Measurements from ENCODE around the gene PRKCSH. TPM values are rescaled to one million over a fixed set of nuclear protein-coding genes. Genes with fewer than 3 reads are reported as not detected.
A peak's percentile ranks its signal among the peaks of the same experiment; 100 is the strongest.

The PRKCSH gene
- total and polyA plus RNA-seq, 5 donors from 2014 or later, result 29.0 to 244 (median 32.5) TPM

DNA sequence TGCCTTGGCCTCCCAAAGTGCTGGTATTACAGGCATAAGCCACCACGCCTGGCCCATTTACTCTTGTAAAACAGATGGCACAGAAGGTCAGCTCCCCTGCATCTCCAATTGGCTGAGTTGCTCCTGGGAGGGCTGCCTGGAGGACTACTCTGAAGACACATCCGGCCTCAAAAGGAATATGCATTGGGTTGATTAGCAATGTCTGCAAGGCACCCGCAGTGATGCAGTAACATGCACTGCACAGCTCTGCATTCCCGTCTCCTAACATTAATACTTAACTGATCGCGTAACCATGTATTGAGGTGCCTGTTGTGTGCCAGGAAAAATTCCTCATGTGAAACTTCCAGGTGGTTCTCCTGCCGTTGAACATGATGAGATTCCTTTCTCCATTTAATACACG is 40.4 kb downstream of the PRKCSH start:
- no peaks in the 10 kb centered on the region for H3K9me3 ChIP-seq (ENCODE audit: control insufficient read depth in 2 of 2, low read length in 2 of 2)
- H3K4me3 ChIP-seq (ENCODE audit: low read depth, low read length), result no peak overlapping the region
- no peaks in the 10 kb centered on the region for H3K27me3 ChIP-seq (ENCODE audit: control insufficient read depth, insufficient read depth, low read length)
- Mint-ChIP-seq H3K4me1 (peaks cover 0 to 8% (median 0%) of the 10 kb centered on the region in 4 donors), H3K9me3 (peaks cover 0 to 4% (median 0%) of the 10 kb centered on the region in 7 donors), H3K27me3 (peaks cover 31% of the 10 kb centered on the region), H3K36me3 (no peaks in the 10 kb centered on the region), H3K27ac (no peak overlapping the region), H3K4me3 (no peak overlapping the region)
- DNase-seq, result no peak
- H3K36me3 ChIP-seq (ENCODE audit: control insufficient read depth, insufficient read depth, low read length), result no peaks in the 10 kb centered on the region
- H3K27ac ChIP-seq (ENCODE audit: insufficient read depth, low read length, poor library complexity, severe bottlenecking), result no peak overlapping the region
- ATAC-seq (ENCODE audit: low read depth in 2 of 2), result no peak
- H3K4me1 ChIP-seq (ENCODE audit: control insufficient read depth, insufficient read depth, low read length, poor library complexity, severe bottlenecking), result peaks cover 16% of the 10 kb centered on the region

GRCh38 chr19:11478167-11479089 is 43.0 kb downstream of the PRKCSH start:
- peak overlapping the region in 3 of 4 donors; percentile 24 to 56 (median 32) for H3K4me3 Mint-ChIP-seq
- Histone ChIP-seq H3K4me3 (ENCODE audit: low read depth, low read length) (no peak overlapping the region), H3K36me3 (ENCODE audit: control insufficient read depth, insufficient read depth, low read length) (no peaks in the 10 kb centered on the region), H3K9me3 (ENCODE audit: control insufficient read depth in 2 of 2, low read length in 2 of 2) (no peaks in the 10 kb centered on the region), H3K27me3 (ENCODE audit: control insufficient read depth, insufficient read depth, low read length) (no peaks in the 10 kb centered on the region), H3K27ac (ENCODE audit: insufficient read depth, low read length, poor library complexity, severe bottlenecking) (no peak overlapping the region), H3K4me1 (ENCODE audit: control insufficient read depth, insufficient read depth, low read length, poor library complexity, severe bottlenecking) (peaks cover 40% of the 10 kb centered on the region)
- DNase-seq (no peak), ATAC-seq (ENCODE audit: low read depth in 2 of 2) (no peak)
- H3K27ac Mint-ChIP-seq, result no peak overlapping the region
- H3K27me3 Mint-ChIP-seq, result peaks cover 52% of the 10 kb centered on the region
- H3K9me3 Mint-ChIP-seq, result peaks cover 0 to 5% (median 0%) of the 10 kb centered on the region in 7 donors
- H3K4me1 Mint-ChIP-seq, result peaks cover 0 to 24% (median 13%) of the 10 kb centered on the region in 4 donors
- no peaks in the 10 kb centered on the region for H3K36me3 Mint-ChIP-seq

- peak overlapping the region in 3 of 4 donors; percentile 24 to 56 (median 32) for H3K4me3 Mint-ChIP-seq
- peaks cover 47% of the 10 kb centered on the region for H3K27me3 Mint-ChIP-seq
- H3K4me1 Mint-ChIP-seq, result peaks cover 0 to 29% (median 13%) of the 10 kb centered on the region in 4 donors
- H3K9me3 Mint-ChIP-seq, result peaks cover 0 to 5% (median 0%) of the 10 kb centered on the region in 7 donors
- Histone ChIP-seq H3K4me3 (ENCODE audit: low read depth, low read length) (no peak overlapping the region), H3K9me3 (ENCODE audit: control insufficient read depth in 2 of 2, low read length in 2 of 2) (no peaks in the 10 kb centered on the region), H3K27me3 (ENCODE audit: control insufficient read depth, insufficient read depth, low read length) (no peaks in the 10 kb centered on the region), H3K4me1 (ENCODE audit: control insufficient read depth, insufficient read depth, low read length, poor library complexity, severe bottlenecking) (peaks cover 40% of the 10 kb centered on the region), H3K36me3 (ENCODE audit: control insufficient read depth, insufficient read depth, low read length) (no peaks in the 10 kb centered on the region), H3K27ac (ENCODE audit: insufficient read depth, low read length, poor library complexity, severe bottlenecking) (no peak overlapping the region)
- H3K27ac Mint-ChIP-seq, result no peak overlapping the region
- ATAC-seq (ENCODE audit: low read depth in 2 of 2) (no peak), DNase-seq (no peak)
- peaks cover 4% of the 10 kb centered on the region for H3K36me3 Mint-ChIP-seq
Measured at GRCh38 chr19:11479090-11479897, 43.9 kb downstream of the PRKCSH start.

GRCh38 chr19:11479898-11480714 is 44.7 kb downstream of the PRKCSH start:
- H3K27me3 Mint-ChIP-seq, result peaks cover 47% of the 10 kb centered on the region
- no peak overlapping the region for H3K4me3 Mint-ChIP-seq
- no peak overlapping the region for H3K27ac Mint-ChIP-seq
- DNase-seq (no peak), ATAC-seq (ENCODE audit: low read depth in 2 of 2) (no peak)
- Histone ChIP-seq H3K4me1 (ENCODE audit: control insufficient read depth, insufficient read depth, low read length, poor library complexity, severe bottlenecking) (peaks cover 40% of the 10 kb centered on the region), H3K27ac (ENCODE audit: insufficient read depth, low read length, poor library complexity, severe bottlenecking) (no peak overlapping the region), H3K27me3 (ENCODE audit: control insufficient read depth, insufficient read depth, low read length) (no peaks in the 10 kb centered on the region), H3K36me3 (ENCODE audit: control insufficient read depth, insufficient read depth, low read length) (no peaks in the 10 kb centered on the region), H3K9me3 (ENCODE audit: control insufficient read depth in 2 of 2, low read length in 2 of 2) (no peaks in the 10 kb centered on the region), H3K4me3 (ENCODE audit: low read depth, low read length) (no peak overlapping the region)
- H3K36me3 Mint-ChIP-seq, result peaks cover 4% of the 10 kb centered on the region
- peaks cover 0 to 8% (median 0%) of the 10 kb centered on the region in 7 donors for H3K9me3 Mint-ChIP-seq
- peaks cover 0 to 29% (median 13%) of the 10 kb centered on the region in 4 donors for H3K4me1 Mint-ChIP-seq

- Mint-ChIP-seq H3K9me3 (peaks cover 0 to 9% (median 0%) of the 10 kb centered on the region in 7 donors), H3K4me3 (peak within 1 kb of the TSS; percentile 41 to 92 (median 72))
- H3K4me3 ChIP-seq (ENCODE audit: low read depth, low read length), result no peak within 1 kb of the TSS
Measured at GRCh38 chr19:11480715-11481533, 45.5 kb downstream of the PRKCSH start, which contains the start of gene ELAVL3. Gene ELAVL3 (minus strand): TSS chr19:11481046. CDS start chr19:11480608, 438 bp downstream.

DNA sequence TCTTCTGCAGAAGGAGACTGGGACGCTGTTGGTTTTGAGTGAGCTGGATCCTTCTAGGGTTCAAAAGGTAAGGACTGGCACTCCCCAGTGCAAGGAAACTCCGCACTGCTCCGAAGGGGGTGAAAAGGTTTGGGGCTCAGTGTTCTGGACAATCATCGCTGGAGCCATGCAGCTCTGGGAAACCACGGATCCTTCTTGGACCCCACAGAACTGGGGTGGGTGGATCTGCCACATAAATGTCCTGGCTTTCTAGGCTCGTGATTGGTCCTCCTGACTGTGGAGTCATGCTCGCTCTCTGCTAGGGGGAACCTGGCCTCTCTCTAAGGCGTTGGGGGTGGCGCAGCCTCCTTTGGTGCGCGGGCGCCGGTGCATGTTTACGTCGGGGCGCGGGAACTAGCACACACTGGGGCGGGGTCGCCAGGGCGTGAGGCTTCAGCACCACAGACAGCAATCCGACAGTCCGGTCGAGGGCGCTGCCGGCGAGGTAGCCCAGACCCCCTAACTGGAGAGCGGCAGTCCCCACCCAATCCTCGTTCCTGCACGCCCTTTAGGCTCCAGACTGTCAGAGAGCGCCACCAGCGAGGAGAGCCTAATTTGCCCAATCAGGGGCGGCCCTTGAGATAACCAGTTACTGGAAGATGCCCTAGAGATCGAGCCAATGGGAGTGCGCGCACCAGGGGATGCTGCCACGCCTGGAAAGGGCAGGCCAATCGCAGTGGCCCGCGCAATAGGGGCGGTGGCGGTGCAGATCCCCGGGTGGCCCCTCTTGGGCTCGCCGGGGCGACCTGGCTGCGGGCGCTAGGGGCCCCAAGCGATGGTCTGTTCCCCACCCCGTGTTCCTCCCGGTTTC is 46.3 kb downstream of the PRKCSH start:
- peaks cover 0 to 31% (median 13%) of the 10 kb centered on the region in 4 donors for H3K4me1 Mint-ChIP-seq
- H3K36me3 Mint-ChIP-seq, result peaks cover 7% of the 10 kb centered on the region

More at GRCh38 chr19:11480715-11481533, 45.5 kb downstream of the PRKCSH start, which contains the start of gene ELAVL3:
- no peak for DNase-seq
- Mint-ChIP-seq H3K36me3 (peaks cover 7% of the 10 kb centered on the region), H3K27me3 (peaks cover 46% of the 10 kb centered on the region), H3K4me1 (peaks cover 0 to 31% (median 13%) of the 10 kb centered on the region in 4 donors), H3K27ac (peak within 1 kb of the TSS in 2 of 3 donors; percentile 36 to 48)
- no peak for ATAC-seq (ENCODE audit: low read depth in 2 of 2)
- no peaks in the 10 kb centered on the region for H3K36me3 ChIP-seq (ENCODE audit: control insufficient read depth, insufficient read depth, low read length)
- no peaks in the 10 kb centered on the region for H3K9me3 ChIP-seq (ENCODE audit: control insufficient read depth in 2 of 2, low read length in 2 of 2)
- H3K4me1 ChIP-seq (ENCODE audit: control insufficient read depth, insufficient read depth, low read length, poor library complexity, severe bottlenecking), result peaks cover 40% of the 10 kb centered on the region
- no peaks in the 10 kb centered on the region for H3K27me3 ChIP-seq (ENCODE audit: control insufficient read depth, insufficient read depth, low read length)
- no peak within 1 kb of the TSS for H3K27ac ChIP-seq (ENCODE audit: insufficient read depth, low read length, poor library complexity, severe bottlenecking)

More for the DNA sequence above, 46.3 kb downstream of the PRKCSH start:
- ATAC-seq (ENCODE audit: low read depth in 2 of 2), result peak; percentile 52 to 54
- Mint-ChIP-seq H3K9me3 (peaks cover 0 to 9% (median 0%) of the 10 kb centered on the region in 7 donors), H3K4me3 (peak overlapping the region; percentile 41 to 92 (median 72)), H3K27ac (peak overlapping the region in 2 of 3 donors; percentile 36 to 48), H3K27me3 (peaks cover 43% of the 10 kb centered on the region)
- no peaks in the 10 kb centered on the region for H3K36me3 ChIP-seq (ENCODE audit: control insufficient read depth, insufficient read depth, low read length)
- no peak overlapping the region for H3K27ac ChIP-seq (ENCODE audit: insufficient read depth, low read length, poor library complexity, severe bottlenecking)
- H3K4me3 ChIP-seq (ENCODE audit: low read depth, low read length), result no peak overlapping the region
- no peaks in the 10 kb centered on the region for H3K9me3 ChIP-seq (ENCODE audit: control insufficient read depth in 2 of 2, low read length in 2 of 2)
- H3K27me3 ChIP-seq (ENCODE audit: control insufficient read depth, insufficient read depth, low read length), result no peaks in the 10 kb centered on the region
- peaks cover 40% of the 10 kb centered on the region for H3K4me1 ChIP-seq (ENCODE audit: control insufficient read depth, insufficient read depth, low read length, poor library complexity, severe bottlenecking)
- DNase-seq, result peak; percentile 51 to 80 (median 58)

Data from CD4-positive, CD25-positive, alpha-beta regulatory T cell (primary cell).